IPS-20b (cell line): ENCODE results near the gene AQP1.
A peak's percentile ranks its signal among the peaks of the same experiment; 100 is the strongest.

Source experiments
- H3K27ac ChIP-seq: one replicate; pipeline ENCODE4 v1.5.1; 2013; ENCODE audit warnings: low read length
- H3K27me3 ChIP-seq: 2 replicates; pipeline ENCODE4 v1.6.1; 2013; ENCODE audit warnings: mild to moderate bottlenecking, low read length, inconsistent platforms; ENCODE audit not compliant: insufficient read depth
- H3K36me3 ChIP-seq: 2 replicates; pipeline ENCODE4 v1.6.1; 2013; ENCODE audit warnings: low read depth, mild to moderate bottlenecking, inconsistent platforms, low read length, moderate library complexity; ENCODE audit not compliant: insufficient read depth
- H3K4me1 ChIP-seq: 2 replicates; pipeline ENCODE4 v1.6.1; 2013; ENCODE audit warnings: mild to moderate bottlenecking, control low read depth, inconsistent platforms, low read length, moderate library complexity; ENCODE audit not compliant: insufficient read depth
- H3K4me3 ChIP-seq: 2 replicates; pipeline ENCODE4 v1.5.1; 2013; ENCODE audit warnings: mild to moderate bottlenecking, low read length, inconsistent platforms
- H3K9ac ChIP-seq: 2 replicates; pipeline ENCODE4 v1.6.1; 2013; ENCODE audit warnings: low read depth, mild to moderate bottlenecking, inconsistent platforms, low read length, moderate library complexity
- H3K9me3 ChIP-seq: 2 replicates; pipeline ENCODE4 v1.6.1; 2013; ENCODE audit warnings: mild to moderate bottlenecking, low read depth, low read length, inconsistent platforms; ENCODE audit not compliant: insufficient read depth

AQP1 gene

GRCh38 chr7:30933124-30933974 is 21.7 kb downstream of the AQP1 start:
- H3K4me3 ChIP-seq: no peak overlapping the region
- H3K9ac ChIP-seq: no peak overlapping the region
- H3K4me1 ChIP-seq: no peaks in the 10 kb centered on the region
- peaks cover 19% of the 10 kb centered on the region for H3K27me3 ChIP-seq
- no peaks in the 10 kb centered on the region for H3K9me3 ChIP-seq
- no peaks in the 10 kb centered on the region for H3K36me3 ChIP-seq
- no peak overlapping the region for H3K27ac ChIP-seq

- H3K4me3 ChIP-seq: no peak overlapping the region
Observed at GRCh38 chr7:30934225-30934624, 22.6 kb downstream of the AQP1 start.

GRCh38 chr7:30934732-30935568 is 23.3 kb downstream of the AQP1 start:
- Histone ChIP-seq H3K9ac (no peak overlapping the region), H3K27me3 (peaks cover 19% of the 10 kb centered on the region), H3K9me3 (no peaks in the 10 kb centered on the region), H3K4me3 (no peak overlapping the region), H3K4me1 (no peaks in the 10 kb centered on the region), H3K27ac (no peak overlapping the region), H3K36me3 (no peaks in the 10 kb centered on the region)

More at GRCh38 chr7:30934225-30934624, 22.6 kb downstream of the AQP1 start:
- H3K36me3 ChIP-seq: no peaks in the 10 kb centered on the region
- no peaks in the 10 kb centered on the region for H3K9me3 ChIP-seq
- no peak overlapping the region for H3K27ac ChIP-seq
- H3K27me3 ChIP-seq: peaks cover 19% of the 10 kb centered on the region
- no peak overlapping the region for H3K9ac ChIP-seq
- H3K4me1 ChIP-seq: no peaks in the 10 kb centered on the region

GRCh38 chr7:30935569-30935877 is 23.9 kb downstream of the AQP1 start:
- Histone ChIP-seq H3K9me3 (no peaks in the 10 kb centered on the region), H3K9ac (no peak overlapping the region)

GRCh38 chr7:30936650-30937245 is 25.1 kb downstream of the AQP1 start:
- no peaks in the 10 kb centered on the region for H3K4me1 ChIP-seq
- H3K9me3 ChIP-seq: no peaks in the 10 kb centered on the region
- no peak overlapping the region for H3K4me3 ChIP-seq
- peaks cover 19% of the 10 kb centered on the region for H3K27me3 ChIP-seq
- no peaks in the 10 kb centered on the region for H3K36me3 ChIP-seq
- H3K9ac ChIP-seq: no peak overlapping the region
- no peak overlapping the region for H3K27ac ChIP-seq

More at GRCh38 chr7:30935569-30935877, 23.9 kb downstream of the AQP1 start:
- H3K36me3 ChIP-seq: no peaks in the 10 kb centered on the region
- no peak overlapping the region for H3K27ac ChIP-seq
- H3K4me3 ChIP-seq: no peak overlapping the region
- peaks cover 19% of the 10 kb centered on the region for H3K27me3 ChIP-seq
- no peaks in the 10 kb centered on the region for H3K4me1 ChIP-seq

GRCh38 chr7:30937416-30937815 is 25.8 kb downstream of the AQP1 start:
- no peaks in the 10 kb centered on the region for H3K36me3 ChIP-seq
- H3K9me3 ChIP-seq: no peaks in the 10 kb centered on the region
- H3K4me1 ChIP-seq: no peaks in the 10 kb centered on the region
- H3K4me3 ChIP-seq: no peak overlapping the region
- no peak overlapping the region for H3K27ac ChIP-seq
- H3K27me3 ChIP-seq: peaks cover 17% of the 10 kb centered on the region
- H3K9ac ChIP-seq: no peak overlapping the region

GRCh38 chr7:30938435-30939316 is 27.0 kb downstream of the AQP1 start:
- Histone ChIP-seq H3K4me1 (no peaks in the 10 kb centered on the region), H3K9me3 (no peaks in the 10 kb centered on the region), H3K27ac (peak overlapping the region; percentile 67), H3K9ac (peak overlapping the region; percentile 78; the same call in 1 of the 2 replicates), H3K4me3 (peak overlapping the region; percentile 64; the same call in 1 of the 2 replicates), H3K36me3 (no peaks in the 10 kb centered on the region), H3K27me3 (peaks cover 9% of the 10 kb centered on the region; the same call in 1 of the 2 replicates)

GRCh38 chr7:30941582-30942323 is 30.1 kb downstream of the AQP1 start:
- Histone ChIP-seq H3K27me3 (no peaks in the 10 kb centered on the region; the same call in 1 of the 2 replicates), H3K4me1 (no peaks in the 10 kb centered on the region)

GRCh38 chr7:30950197-30950596 is 38.5 kb downstream of the AQP1 start:
- no peak overlapping the region for H3K4me3 ChIP-seq
- H3K27me3 ChIP-seq: no peaks in the 10 kb centered on the region
- no peak overlapping the region for H3K27ac ChIP-seq
- H3K9ac ChIP-seq: no peak overlapping the region
- H3K36me3 ChIP-seq: no peaks in the 10 kb centered on the region
- peaks cover 2% of the 10 kb centered on the region for H3K9me3 ChIP-seq
- no peaks in the 10 kb centered on the region for H3K4me1 ChIP-seq

More at GRCh38 chr7:30941582-30942323, 30.1 kb downstream of the AQP1 start:
- H3K9me3 ChIP-seq: peaks cover 6% of the 10 kb centered on the region
- H3K36me3 ChIP-seq: no peaks in the 10 kb centered on the region
- H3K27ac ChIP-seq: no peak overlapping the region
- H3K4me3 ChIP-seq: no peak overlapping the region
- H3K9ac ChIP-seq: no peak overlapping the region

- Histone ChIP-seq H3K36me3 (no peaks in the 10 kb centered on the region), H3K27me3 (no peaks in the 10 kb centered on the region), H3K9ac (no peak overlapping the region), H3K4me3 (no peak overlapping the region), H3K27ac (no peak overlapping the region), H3K4me1 (no peaks in the 10 kb centered on the region), H3K9me3 (peaks cover 8% of the 10 kb centered on the region; the same call in 1 of the 2 replicates)
Observed at GRCh38 chr7:30954914-30955313, 43.3 kb downstream of the AQP1 start.
